ENCODE measurements around the gene CFAP65.

- no peak for TF ChIP-seq POLR2AphosphoS5 (IDR thresholded peaks at IDR 0.05)
- TF ChIP-seq, protein P1, sequence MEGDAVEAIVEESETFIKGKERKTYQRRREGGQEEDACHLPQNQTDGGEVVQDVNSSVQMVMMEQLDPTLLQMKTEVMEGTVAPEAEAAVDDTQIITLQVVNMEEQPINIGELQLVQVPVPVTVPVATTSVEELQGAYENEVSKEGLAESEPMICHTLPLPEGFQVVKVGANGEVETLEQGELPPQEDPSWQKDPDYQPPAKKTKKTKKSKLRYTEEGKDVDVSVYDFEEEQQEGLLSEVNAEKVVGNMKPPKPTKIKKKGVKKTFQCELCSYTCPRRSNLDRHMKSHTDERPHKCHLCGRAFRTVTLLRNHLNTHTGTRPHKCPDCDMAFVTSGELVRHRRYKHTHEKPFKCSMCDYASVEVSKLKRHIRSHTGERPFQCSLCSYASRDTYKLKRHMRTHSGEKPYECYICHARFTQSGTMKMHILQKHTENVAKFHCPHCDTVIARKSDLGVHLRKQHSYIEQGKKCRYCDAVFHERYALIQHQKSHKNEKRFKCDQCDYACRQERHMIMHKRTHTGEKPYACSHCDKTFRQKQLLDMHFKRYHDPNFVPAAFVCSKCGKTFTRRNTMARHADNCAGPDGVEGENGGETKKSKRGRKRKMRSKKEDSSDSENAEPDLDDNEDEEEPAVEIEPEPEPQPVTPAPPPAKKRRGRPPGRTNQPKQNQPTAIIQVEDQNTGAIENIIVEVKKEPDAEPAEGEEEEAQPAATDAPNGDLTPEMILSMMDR (IDR thresholded peaks at IDR 0.05): no peak
- TF ChIP-seq POLR2A (IDR thresholded peaks at IDR 0.05): no peak
Measured at GRCh38 chr2:219030177-219030940, 11.0 kb downstream of the CFAP65 start.

Data from gastroesophageal sphincter (tissue), 3 donors.